ENCODE data around the gene COL4A1. TPM values are rescaled to one million over a fixed set of nuclear protein-coding genes. Genes with fewer than 3 reads are reported as not detected.

COL4A1 gene
- total RNA-seq, 1 experiment from 2014 or later, result 4.8 TPM

DNA sequence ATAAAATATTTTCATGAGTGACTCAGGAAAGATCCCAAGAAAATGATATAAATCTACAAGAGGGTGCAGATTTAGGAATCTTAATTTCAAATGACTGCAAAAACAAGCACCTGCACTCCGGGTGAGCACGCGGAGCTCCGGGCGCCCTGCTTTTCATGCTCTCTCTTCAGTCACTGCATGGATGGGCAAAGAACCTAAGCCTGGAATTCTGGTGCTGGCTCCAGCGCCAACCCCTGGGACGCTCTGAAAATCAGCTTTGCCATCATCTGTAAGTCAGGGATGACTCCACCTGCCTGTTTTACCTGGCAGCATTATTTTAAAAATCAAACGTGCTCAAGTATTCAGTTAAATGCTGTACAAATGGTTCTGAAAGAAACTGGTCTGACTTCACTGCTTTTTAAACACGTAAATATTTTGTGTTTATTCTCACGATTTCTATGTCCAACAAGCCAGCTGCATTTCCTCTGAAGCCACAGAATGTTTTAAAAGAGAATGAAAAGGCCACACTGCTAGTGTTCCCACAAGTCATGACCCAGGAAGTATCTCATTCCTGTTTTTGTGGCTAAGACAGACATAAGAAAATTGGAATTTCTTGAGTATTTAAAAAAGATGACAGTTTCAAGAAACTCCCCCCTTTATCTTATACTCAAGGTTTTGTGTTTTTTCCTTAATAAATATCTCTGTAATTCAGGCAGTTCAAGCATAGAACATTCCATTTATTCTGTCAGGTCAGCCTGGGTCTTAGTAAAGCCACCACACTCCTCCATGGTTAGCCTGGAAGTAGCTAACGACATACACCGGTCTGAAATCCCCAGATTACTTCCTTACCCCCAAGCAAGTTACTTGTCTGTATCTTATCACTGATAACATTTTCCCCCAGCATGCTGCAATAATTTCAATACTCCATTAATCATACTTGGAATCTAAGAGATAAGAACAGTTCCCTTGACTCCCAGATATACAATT lies 81.1 kb downstream of the COL4A1 start:
- Mint-ChIP-seq H3K27ac (ENCODE audit: unreplicated experiment) (peak overlapping the region; percentile 40), H3K9me3 (ENCODE audit: unreplicated experiment) (no peaks in the 10 kb centered on the region), H3K4me3 (ENCODE audit: unreplicated experiment) (no peak overlapping the region), H3K27me3 (ENCODE audit: insufficient read depth, unreplicated experiment) (no peaks in the 10 kb centered on the region), H3K36me3 (ENCODE audit: insufficient read depth, unreplicated experiment) (no peaks in the 10 kb centered on the region), H3K4me1 (ENCODE audit: low read depth, unreplicated experiment) (peaks cover 22% of the 10 kb centered on the region)
- no peaks in the 10 kb centered on the region for H3K27me3 ChIP-seq (replicated peaks; ENCODE audit: control insufficient read depth, insufficient read depth, low read length)
- TF ChIP-seq, protein P1, sequence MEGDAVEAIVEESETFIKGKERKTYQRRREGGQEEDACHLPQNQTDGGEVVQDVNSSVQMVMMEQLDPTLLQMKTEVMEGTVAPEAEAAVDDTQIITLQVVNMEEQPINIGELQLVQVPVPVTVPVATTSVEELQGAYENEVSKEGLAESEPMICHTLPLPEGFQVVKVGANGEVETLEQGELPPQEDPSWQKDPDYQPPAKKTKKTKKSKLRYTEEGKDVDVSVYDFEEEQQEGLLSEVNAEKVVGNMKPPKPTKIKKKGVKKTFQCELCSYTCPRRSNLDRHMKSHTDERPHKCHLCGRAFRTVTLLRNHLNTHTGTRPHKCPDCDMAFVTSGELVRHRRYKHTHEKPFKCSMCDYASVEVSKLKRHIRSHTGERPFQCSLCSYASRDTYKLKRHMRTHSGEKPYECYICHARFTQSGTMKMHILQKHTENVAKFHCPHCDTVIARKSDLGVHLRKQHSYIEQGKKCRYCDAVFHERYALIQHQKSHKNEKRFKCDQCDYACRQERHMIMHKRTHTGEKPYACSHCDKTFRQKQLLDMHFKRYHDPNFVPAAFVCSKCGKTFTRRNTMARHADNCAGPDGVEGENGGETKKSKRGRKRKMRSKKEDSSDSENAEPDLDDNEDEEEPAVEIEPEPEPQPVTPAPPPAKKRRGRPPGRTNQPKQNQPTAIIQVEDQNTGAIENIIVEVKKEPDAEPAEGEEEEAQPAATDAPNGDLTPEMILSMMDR (IDR thresholded peaks at IDR 0.05; ENCODE audit: insufficient read depth in 1 of 2, low read depth in 1 of 2, low read length in 1 of 2, severe bottlenecking in 1 of 2, unreplicated experiment in 1 of 2), result no peak
- ChIA-PET POLR2A (no interaction called here), CTCF (interaction anchor here (0.6 kb wide), 1 partner anchor 829 kb away, joined by 3 read pairs; no protein-coding TSS in a partner anchor)
- intact Hi-C loops (cut with micrococcal nuclease; ENCODE audit: unreplicated experiment), result loop anchor here (1.0 to 5.0 kb wide), 3 partner anchors 36 to 218 kb away; no protein-coding TSS in a partner anchor
- no TSS peak for BruUV-seq (replicated peaks)
- H3K36me3 ChIP-seq (ENCODE audit: control insufficient read depth, insufficient read depth, low read length), result no peaks in the 10 kb centered on the region
- no peak overlapping the region for H3K4me3 ChIP-seq (ENCODE audit: low read depth, low read length)
- DNase-seq, result peak in 1 of 2 experiments; percentile 45
- peaks cover 32% of the 10 kb centered on the region for H3K4me1 ChIP-seq
- H3K9me3 ChIP-seq, result no peaks in the 10 kb centered on the region

- Histone ChIP-seq H3K4me1 (peaks cover 32% of the 10 kb centered on the region), H3K27me3 (replicated peaks; ENCODE audit: control insufficient read depth, insufficient read depth, low read length) (no peaks in the 10 kb centered on the region), H3K36me3 (ENCODE audit: control insufficient read depth, insufficient read depth, low read length) (no peaks in the 10 kb centered on the region), H3K9me3 (no peaks in the 10 kb centered on the region), H3K4me3 (ENCODE audit: low read depth, low read length) (no peak overlapping the region)
- no TSS peak for BruUV-seq (replicated peaks)
- no peak overlapping the region for H3K27ac Mint-ChIP-seq (ENCODE audit: unreplicated experiment)
- H3K4me3 Mint-ChIP-seq (ENCODE audit: unreplicated experiment), result no peak overlapping the region
- no peaks in the 10 kb centered on the region for H3K36me3 Mint-ChIP-seq (ENCODE audit: insufficient read depth, unreplicated experiment)
- CTCF ChIA-PET, result no interaction called here
- no peaks in the 10 kb centered on the region for H3K27me3 Mint-ChIP-seq (ENCODE audit: insufficient read depth, unreplicated experiment)
- intact Hi-C loops (cut with micrococcal nuclease; ENCODE audit: unreplicated experiment), result loop anchor here (5.0 kb wide), 1 partner anchor 37 kb away; no protein-coding TSS in a partner anchor
- no peaks in the 10 kb centered on the region for H3K9me3 Mint-ChIP-seq (ENCODE audit: unreplicated experiment)
- POLR2A ChIA-PET, result no interaction called here
- no peak for DNase-seq
- TF ChIP-seq, protein P1 (IDR thresholded peaks at IDR 0.05; ENCODE audit: insufficient read depth in 1 of 2, low read depth in 1 of 2, low read length in 1 of 2, severe bottlenecking in 1 of 2, unreplicated experiment in 1 of 2), result no peak
- peaks cover 18% of the 10 kb centered on the region for H3K4me1 Mint-ChIP-seq (ENCODE audit: low read depth, unreplicated experiment)
These were observed 82.0 kb downstream of the COL4A1 start for GRCh38 chr13:110225003-110225402.

DNA sequence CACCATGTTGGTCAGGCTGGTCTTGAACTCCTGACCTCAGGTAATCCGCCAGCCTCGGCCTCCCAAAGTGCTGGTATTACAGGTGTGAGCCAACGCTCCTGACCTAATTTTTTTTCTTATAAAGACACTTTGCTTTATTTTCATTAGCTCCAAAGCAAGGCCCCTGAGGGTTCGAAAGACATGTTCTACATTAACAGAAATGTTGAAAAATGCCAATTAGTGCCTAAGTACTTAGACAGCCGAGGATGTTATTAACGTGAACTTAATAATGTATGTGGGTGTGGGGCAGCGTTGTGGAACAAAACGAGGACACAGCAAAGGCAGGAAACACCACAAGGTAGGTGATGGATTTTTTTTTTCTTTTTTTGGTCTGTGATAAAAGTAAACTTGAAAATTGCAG lies 82.4 kb downstream of the COL4A1 start:
- peaks cover 30% of the 10 kb centered on the region for H3K4me1 ChIP-seq
- H3K27me3 Mint-ChIP-seq (ENCODE audit: insufficient read depth, unreplicated experiment), result no peaks in the 10 kb centered on the region
- H3K36me3 ChIP-seq (ENCODE audit: control insufficient read depth, insufficient read depth, low read length), result no peaks in the 10 kb centered on the region
- H3K27ac Mint-ChIP-seq (ENCODE audit: unreplicated experiment), result no peak overlapping the region
- no peak overlapping the region for H3K4me3 Mint-ChIP-seq (ENCODE audit: unreplicated experiment)
- no peaks in the 10 kb centered on the region for H3K9me3 Mint-ChIP-seq (ENCODE audit: unreplicated experiment)
- TF ChIP-seq, protein P1 (IDR thresholded peaks at IDR 0.05; ENCODE audit: insufficient read depth in 1 of 2, low read depth in 1 of 2, low read length in 1 of 2, severe bottlenecking in 1 of 2, unreplicated experiment in 1 of 2), result no peak
- H3K9me3 ChIP-seq, result no peaks in the 10 kb centered on the region
- DNase-seq, result no peak
- POLR2A ChIA-PET, result no interaction called here
- no peak overlapping the region for H3K4me3 ChIP-seq (ENCODE audit: low read depth, low read length)
- intact Hi-C loops (cut with micrococcal nuclease; ENCODE audit: unreplicated experiment), result loop anchor here (5.0 kb wide), 2 partner anchors 338 to 353 kb away; partner anchors contain the start of gene RAB20
- no peaks in the 10 kb centered on the region for H3K27me3 ChIP-seq (replicated peaks; ENCODE audit: control insufficient read depth, insufficient read depth, low read length)
- H3K36me3 Mint-ChIP-seq (ENCODE audit: insufficient read depth, unreplicated experiment), result no peaks in the 10 kb centered on the region
- peaks cover 15% of the 10 kb centered on the region for H3K4me1 Mint-ChIP-seq (ENCODE audit: low read depth, unreplicated experiment)
- no TSS peak for BruUV-seq (replicated peaks)
- CTCF ChIA-PET, result no interaction called here
